CD4-positive, alpha-beta T cell (primary cell): Measurements from ENCODE around the gene PLA2G5. TPM values are rescaled to one million over a fixed set of nuclear protein-coding genes. Genes with fewer than 3 reads are reported as not detected.

Experiments
- ATAC-seq: fragments of 200-7000 bp; cut with Tn5 transposase; one replicate; pipeline ENCODE4 v1.10.0; 2022; ENCODE audit warnings: mild to moderate bottlenecking; ENCODE audit not compliant: poor library complexity
- CTCF ChIA-PET: fragments of 350-600 bp; sonication (Branson Sonifier 250); formaldehyde crosslinking; loops from one replicate; lab custom pipeline; 2021; ENCODE audit warnings: antibody characterized with exemption, inconsistent platforms; lab: Charles Lee
- POLR2A ChIA-PET: fragments of 350-600 bp; sonication (Branson Sonifier 250); formaldehyde crosslinking; loops from one replicate; lab custom pipeline; 2021; ENCODE audit warnings: antibody characterized with exemption, inconsistent platforms; lab: Charles Lee
- DNase-seq, 14 experiments: peaks; one replicate each; pipeline ENCODE4 v3.0.0-alpha.2; 2013 to 2020; ENCODE audit warnings: mixed read lengths in 2 of 14
- H3K27ac ChIP-seq, 2 donors: one replicate each; pipeline versions ENCODE4 v1.5.1 to v1.7.0; 2013; ENCODE audit warnings: low read length in 2 of 2, low read depth in 1 of 2, mild to moderate bottlenecking in 1 of 2
- H3K27me3 ChIP-seq, 2 experiments: 1 replicate in 1 of 2; 2 replicates in 1 of 2; pipeline versions ENCODE4 v1.6.1 to v1.7.0; 2013; ENCODE audit warnings: low read length in 2 of 2, control low read depth in 1 of 2, mild to moderate bottlenecking in 1 of 2, moderate library complexity in 1 of 2; ENCODE audit not compliant: insufficient read depth in 2 of 2, control insufficient read depth in 1 of 2
- H3K36me3 ChIP-seq: one replicate; pipeline ENCODE4 v1.6.1; 2013; ENCODE audit warnings: low read length, control low read depth; ENCODE audit not compliant: insufficient read depth
- H3K4me1 ChIP-seq: one replicate; pipeline ENCODE4 v1.6.1; 2013; ENCODE audit warnings: low read length, control low read depth; ENCODE audit not compliant: insufficient read depth
- H3K4me3 ChIP-seq: one replicate; pipeline ENCODE4 v1.5.1; 2013; ENCODE audit warnings: mild to moderate bottlenecking, low read length, moderate library complexity
- H3K9me3 ChIP-seq, 2 experiments: 1 replicate in 1 of 2; 2 replicates in 1 of 2; pipeline versions ENCODE4 v1.6.1 to v1.7.0; 2013; ENCODE audit warnings: low read length in 2 of 2, mild to moderate bottlenecking in 2 of 2, control low read depth in 1 of 2, moderate library complexity in 1 of 2; ENCODE audit not compliant: control insufficient read depth in 1 of 2, insufficient read depth in 1 of 2
- H3K27ac Mint-ChIP-seq: one replicate; pipeline ENCODE4 v1.8.0; 2020; ENCODE audit warnings: mixed read lengths
- H3K27me3 Mint-ChIP-seq: one replicate; pipeline ENCODE4 v1.8.0; 2021; ENCODE audit warnings: mixed read lengths
- H3K36me3 Mint-ChIP-seq: one replicate; pipeline ENCODE4 v1.8.0; 2021; ENCODE audit warnings: low read depth, mixed read lengths
- H3K4me1 Mint-ChIP-seq: one replicate; pipeline ENCODE4 v1.8.0; 2021; ENCODE audit warnings: low read depth, mixed read lengths
- H3K4me3 Mint-ChIP-seq: one replicate; pipeline ENCODE4 v1.8.0; 2020; ENCODE audit warnings: mild to moderate bottlenecking, mixed read lengths
- H3K9me3 Mint-ChIP-seq: one replicate; pipeline ENCODE4 v1.8.0; 2020; ENCODE audit warnings: mixed read lengths
- CTCF ChIP-seq: fragments of 200-600 bp; IDR thresholded peaks from one replicate; pipeline ENCODE4 v1.8.0; 2022; ENCODE audit warnings: antibody characterized with exemption, mild to moderate bottlenecking
- intact Hi-C, 2 experiments: fragments of 100-400 bp; cut with DNase I in 1 of 2; cut with micrococcal nuclease in 1 of 2; formaldehyde crosslinking; loops; one replicate each; pipeline versions ENCODE4 v1.15.1 to v1.9.0; 2023 to 2025; cut with DNase I, micrococcal nuclease
- total RNA-seq, 174 experiments: library from RNA in 2 of 174; stranded (reverse) in 2 of 174; gene quantifications; one replicate each; pipeline ENCODE4 v1.2.3 and lab custom pipeline; 2021 to 2026

The PLA2G5 gene
- total RNA-seq, 2 experiments from 2014 or later = not detected

- ChIA-PET POLR2A (no interaction called here), CTCF (no interaction called here)
- Mint-ChIP-seq H3K4me3 (no peak overlapping the region), H3K27me3 (peaks cover 38% of the 10 kb centered on the region), H3K4me1 (no peaks in the 10 kb centered on the region), H3K36me3 (no peaks in the 10 kb centered on the region), H3K9me3 (no peaks in the 10 kb centered on the region), H3K27ac (no peak overlapping the region)
- Histone ChIP-seq H3K27me3 (peaks cover under 1 to 6% of the 10 kb centered on the region in 2 experiments), H3K4me3 (no peak overlapping the region), H3K36me3 (no peaks in the 10 kb centered on the region), H3K9me3 (no peaks in the 10 kb centered on the region), H3K27ac (no peak overlapping the region), H3K4me1 (no peaks in the 10 kb centered on the region)
- intact Hi-C loops = no loop called here
- TF ChIP-seq CTCF = no peak
- no peak for ATAC-seq
- no peak for DNase-seq
Measured at GRCh38 chr1:20120796-20121195, 50.8 kb downstream of the PLA2G5 start.

- no peak for ATAC-seq
- H3K27ac ChIP-seq = no peak overlapping the region
Measured at GRCh38 chr1:20123722-20124455, 53.9 kb downstream of the PLA2G5 start.

GRCh38 chr1:20124456-20125057 is 54.6 kb downstream of the PLA2G5 start:
- H3K4me1 Mint-ChIP-seq = no peaks in the 10 kb centered on the region
- H3K27me3 Mint-ChIP-seq = peaks cover 27% of the 10 kb centered on the region
- H3K27ac Mint-ChIP-seq = no peak overlapping the region
- H3K4me1 ChIP-seq = no peaks in the 10 kb centered on the region
- H3K36me3 ChIP-seq = no peaks in the 10 kb centered on the region
- no peak for TF ChIP-seq CTCF
- no peaks in the 10 kb centered on the region for H3K9me3 Mint-ChIP-seq
- no peak overlapping the region for H3K4me3 Mint-ChIP-seq
- H3K9me3 ChIP-seq = peaks cover 0 to 3% of the 10 kb centered on the region in 2 experiments
- peaks cover 0 to 6% of the 10 kb centered on the region in 2 experiments for H3K27me3 ChIP-seq
- ChIA-PET POLR2A (no interaction called here), CTCF (interaction anchor here (1.2 kb wide), 1 partner anchor 28 kb away, joined by 4 read pairs; no protein-coding TSS in a partner anchor)
- no peak overlapping the region for H3K27ac ChIP-seq
- DNase-seq (no peak), ATAC-seq (no peak)
- H3K36me3 Mint-ChIP-seq = no peaks in the 10 kb centered on the region
- intact Hi-C loops = no loop called here
- no peak overlapping the region for H3K4me3 ChIP-seq

More at GRCh38 chr1:20123722-20124455, 53.9 kb downstream of the PLA2G5 start:
- H3K9me3 Mint-ChIP-seq = no peaks in the 10 kb centered on the region
- POLR2A ChIA-PET = no interaction called here
- no peak overlapping the region for H3K27ac Mint-ChIP-seq
- no peaks in the 10 kb centered on the region for H3K4me1 ChIP-seq
- peaks cover 27% of the 10 kb centered on the region for H3K27me3 Mint-ChIP-seq
- H3K36me3 Mint-ChIP-seq = no peaks in the 10 kb centered on the region
- CTCF ChIA-PET = interaction anchor here (1.2 kb wide), 1 partner anchor 28 kb away, joined by 4 read pairs; no protein-coding TSS in a partner anchor
- no peak for TF ChIP-seq CTCF
- no peak overlapping the region for H3K4me3 Mint-ChIP-seq
- no peak for DNase-seq
- H3K4me3 ChIP-seq = no peak overlapping the region
- intact Hi-C loops = no loop called here
- no peaks in the 10 kb centered on the region for H3K36me3 ChIP-seq
- H3K27me3 ChIP-seq = peaks cover 0 to 6% of the 10 kb centered on the region in 2 experiments
- no peaks in the 10 kb centered on the region for H3K4me1 Mint-ChIP-seq
- no peaks in the 10 kb centered on the region for H3K9me3 ChIP-seq
